ENCODE results near the gene HS3ST3A1.

HS3ST3A1 gene

DNA sequence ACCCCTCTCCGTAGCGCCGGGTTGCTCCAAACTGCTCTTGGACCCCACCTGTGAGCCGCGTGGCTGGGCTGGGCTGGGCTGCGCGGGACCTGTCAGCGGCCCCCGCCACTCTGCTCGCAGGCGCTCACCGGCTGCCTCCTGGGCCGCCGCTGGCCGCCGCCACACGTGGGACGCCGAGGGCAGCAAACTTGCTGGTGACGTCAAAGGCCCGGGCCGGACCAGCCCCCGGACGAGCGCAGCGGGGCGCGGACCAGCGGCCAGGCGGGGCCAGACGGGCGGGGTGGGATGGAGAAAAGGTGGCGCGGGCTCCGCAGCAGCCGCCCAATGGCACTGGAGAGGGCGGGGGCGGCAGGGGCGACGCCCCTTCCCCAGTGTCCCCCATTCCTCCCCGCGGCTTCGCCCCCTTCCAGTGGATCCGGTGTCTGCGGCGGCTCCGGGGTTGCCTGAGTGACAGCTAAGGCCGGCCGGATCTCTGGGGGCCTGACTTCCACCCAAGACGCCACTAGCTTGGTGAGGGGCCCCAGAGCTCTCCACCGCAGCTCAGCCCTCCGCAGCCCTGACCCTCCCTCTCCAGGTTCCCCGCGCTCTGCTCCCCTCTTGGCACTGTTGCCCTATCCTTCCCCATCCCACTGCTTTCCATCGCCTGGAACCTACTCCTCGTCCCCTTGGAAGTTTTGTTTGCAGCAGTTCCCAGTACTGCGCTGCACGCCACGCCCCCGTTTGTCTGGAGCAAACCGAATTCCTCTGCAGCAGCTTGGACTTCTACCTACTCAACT is at the start of gene HS3ST3A1:
Gene HS3ST3A1 (minus strand): TSS at position 154 of the 776 bp plus-strand sequence. CDS start 800 bp downstream, outside the sequence.
- no peak for DNase-seq

DNA sequence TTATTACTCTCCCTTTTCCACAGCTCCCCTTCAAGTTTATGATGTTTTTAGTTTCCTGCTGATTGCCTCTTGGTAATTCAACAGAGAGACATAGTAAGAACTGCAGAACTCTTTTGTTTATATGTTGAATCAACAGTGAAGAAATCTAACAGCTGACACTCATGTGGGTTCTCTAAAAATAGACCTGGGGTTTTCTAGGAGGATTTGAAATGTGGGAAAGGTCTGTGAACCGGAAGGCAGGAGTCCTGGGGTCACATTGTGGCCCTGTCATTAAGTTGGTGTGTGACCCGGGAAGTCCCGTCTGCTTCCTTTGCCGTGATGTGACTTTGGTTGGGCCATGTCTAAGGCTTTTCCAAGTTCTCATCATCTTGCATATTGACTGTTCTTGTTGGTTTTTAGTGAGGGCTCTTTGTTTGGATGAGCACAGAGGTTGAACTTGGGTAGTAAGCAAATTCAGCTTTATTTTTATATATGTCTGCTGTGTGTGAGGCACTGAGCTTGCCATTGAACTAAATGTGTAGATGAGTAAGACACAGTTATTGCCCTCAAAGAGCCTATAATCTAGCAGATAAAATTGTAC is 48.5 kb upstream of the HS3ST3A1 start:
- DNase-seq, result no peak

GRCh38 chr17:13647543-13648021 is 45.9 kb upstream of the HS3ST3A1 start:
- DNase-seq, result no peak

GRCh38 chr17:13646969-13647542 is 45.3 kb upstream of the HS3ST3A1 start:
- DNase-seq, result no peak

DNA sequence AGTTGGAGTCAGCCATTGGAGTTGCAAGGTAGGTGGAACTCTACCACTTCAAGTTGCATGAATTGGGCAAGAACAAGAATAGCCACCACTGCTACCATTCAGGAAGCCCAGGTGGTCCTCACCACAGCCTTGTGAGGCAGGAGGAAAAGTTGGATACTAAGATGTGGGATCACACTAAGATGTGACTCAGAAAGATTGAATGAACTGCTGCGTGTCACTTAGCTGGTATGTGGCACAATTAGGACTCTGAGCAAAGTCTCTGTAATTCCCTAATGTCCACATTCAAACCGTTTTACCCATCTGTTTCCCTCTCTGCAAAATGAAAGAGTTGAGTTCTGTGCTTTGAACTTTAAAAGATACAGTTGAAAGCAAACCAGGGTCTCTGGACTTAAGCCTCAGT is 44.7 kb upstream of the HS3ST3A1 start:
- DNase-seq, result no peak

DNA sequence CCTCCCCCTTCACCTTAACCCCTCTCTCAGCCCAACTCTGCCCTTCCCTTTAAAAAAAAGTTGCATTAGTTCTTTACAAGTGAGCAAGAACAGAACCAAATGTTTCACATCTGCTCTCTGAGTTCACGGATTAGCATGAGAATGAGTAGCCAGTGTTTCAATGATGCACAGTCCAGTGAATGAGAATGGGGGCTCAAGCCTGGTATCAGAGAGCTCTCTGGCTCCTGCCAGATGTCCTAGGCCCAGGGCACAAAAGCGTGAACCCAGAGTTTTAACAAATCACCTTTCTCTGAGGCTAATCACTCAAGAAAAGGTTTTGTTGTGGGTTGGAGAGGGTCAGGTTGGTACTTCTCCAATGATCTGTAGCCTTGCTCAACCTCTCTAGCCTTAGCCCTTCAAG is 41.5 kb upstream of the HS3ST3A1 start:
- DNase-seq, result no peak

GRCh38 chr17:13642188-13642587 is 40.5 kb upstream of the HS3ST3A1 start:
- no peak for DNase-seq

DNA sequence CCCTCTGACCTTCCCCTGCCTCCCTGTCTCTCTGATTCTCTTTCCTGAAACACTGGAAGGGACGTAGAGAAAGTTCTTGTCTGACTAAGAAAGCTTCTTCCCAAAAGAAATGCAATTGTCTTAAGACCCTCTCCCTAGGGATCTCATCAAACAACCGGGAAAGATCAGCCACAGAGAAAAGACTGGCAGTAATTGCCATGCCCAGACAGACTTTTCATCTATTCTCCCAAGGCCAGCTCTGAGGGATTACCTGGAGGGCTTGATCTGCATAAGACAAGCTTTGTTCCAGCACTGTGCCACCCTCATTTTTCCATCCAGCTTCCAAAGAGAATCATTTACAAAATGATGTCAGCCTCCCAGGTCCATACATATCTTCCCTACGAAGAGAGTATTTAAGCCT is 38.8 kb upstream of the HS3ST3A1 start:
- no peak for DNase-seq

GRCh38 chr17:13638855-13639458 is 37.2 kb upstream of the HS3ST3A1 start:
- DNase-seq, result no peak

GRCh38 chr17:13636951-13637350 is 35.2 kb upstream of the HS3ST3A1 start:
- no peak for DNase-seq

DNA sequence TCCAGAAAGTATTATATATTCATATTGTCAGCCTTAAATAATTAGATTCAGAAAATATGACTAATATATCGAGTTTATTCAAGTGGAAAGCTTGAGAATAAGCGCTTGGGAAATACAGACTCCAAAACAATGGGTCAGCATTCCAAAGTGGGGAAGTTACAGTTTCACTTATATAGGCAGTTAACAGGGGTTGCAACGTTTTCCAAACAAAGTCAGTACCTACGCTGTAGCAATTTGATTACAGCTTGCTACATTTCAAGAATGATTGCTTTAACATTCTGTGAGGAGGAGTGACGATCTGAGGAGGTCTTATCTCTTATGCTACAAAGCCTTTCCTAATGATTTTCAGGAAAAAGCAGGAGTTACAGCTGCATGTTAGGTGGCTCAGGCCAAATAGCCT is 34.2 kb upstream of the HS3ST3A1 start:
- DNase-seq, result no peak

DNA sequence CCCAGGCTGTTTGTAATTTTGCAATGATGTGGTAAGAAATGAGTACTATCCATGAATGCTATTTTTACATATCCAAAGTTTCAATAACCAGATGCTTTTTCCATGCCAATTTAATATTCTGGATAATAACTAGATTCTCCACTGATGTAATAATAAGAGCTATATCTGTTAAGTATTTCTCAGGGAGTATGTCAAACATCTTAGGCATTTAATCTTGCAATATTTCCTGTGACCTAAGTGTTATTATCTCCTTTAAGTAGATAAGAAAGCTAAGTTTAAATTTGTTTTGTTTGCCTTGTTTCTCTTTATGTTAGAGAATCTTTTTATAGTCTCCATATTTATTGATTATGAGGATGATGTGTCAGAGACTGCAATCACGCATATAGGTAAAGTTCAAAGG is 32.3 kb upstream of the HS3ST3A1 start:
- no peak for DNase-seq

DNA sequence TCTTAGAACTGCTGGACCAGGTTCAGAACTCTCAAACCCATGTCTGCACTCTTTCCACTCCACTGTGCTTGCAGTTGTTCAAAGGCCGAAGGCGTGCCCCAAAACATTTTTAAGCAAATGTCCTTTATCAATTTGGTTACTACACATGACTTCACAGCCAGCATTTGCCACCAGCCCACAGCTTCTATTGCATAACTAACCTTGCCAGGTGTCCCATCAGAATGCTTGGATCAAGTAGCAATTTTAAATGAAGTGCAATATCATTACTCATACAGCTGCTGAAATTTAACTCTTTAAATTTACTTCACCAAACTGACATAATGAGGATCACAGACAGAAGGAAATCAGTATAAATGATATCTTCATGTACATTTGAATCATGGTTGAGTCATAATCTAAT is 29.8 kb upstream of the HS3ST3A1 start:
- no peak for DNase-seq

DNA sequence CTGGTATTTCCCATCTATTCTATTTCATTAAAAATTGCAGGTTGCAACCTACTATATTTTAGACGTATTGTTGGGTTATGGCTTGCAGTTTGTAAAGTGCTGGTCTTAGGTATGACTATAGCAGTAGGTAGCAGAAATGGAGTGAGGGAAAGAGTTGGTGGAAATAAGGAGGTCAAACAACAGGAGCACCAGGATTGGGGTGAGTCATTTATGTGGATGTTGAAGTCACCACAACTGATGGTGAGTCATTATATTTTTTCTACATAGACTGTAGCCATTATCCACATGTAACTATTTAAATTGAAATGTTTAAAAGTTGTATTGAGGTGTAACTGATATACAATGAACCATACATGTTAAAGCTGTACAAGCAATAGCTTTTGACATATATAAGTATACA is 25.0 kb upstream of the HS3ST3A1 start:
- DNase-seq, result no peak

- no peak for DNase-seq
Measured at GRCh38 chr17:13619462-13619861, 17.7 kb upstream of the HS3ST3A1 start.

- DNase-seq, result no peak
Measured at GRCh38 chr17:13616031-13616430, 14.3 kb upstream of the HS3ST3A1 start.

- DNase-seq, result no peak
Measured at GRCh38 chr17:13609941-13610340, 8.2 kb upstream of the HS3ST3A1 start.

DNA sequence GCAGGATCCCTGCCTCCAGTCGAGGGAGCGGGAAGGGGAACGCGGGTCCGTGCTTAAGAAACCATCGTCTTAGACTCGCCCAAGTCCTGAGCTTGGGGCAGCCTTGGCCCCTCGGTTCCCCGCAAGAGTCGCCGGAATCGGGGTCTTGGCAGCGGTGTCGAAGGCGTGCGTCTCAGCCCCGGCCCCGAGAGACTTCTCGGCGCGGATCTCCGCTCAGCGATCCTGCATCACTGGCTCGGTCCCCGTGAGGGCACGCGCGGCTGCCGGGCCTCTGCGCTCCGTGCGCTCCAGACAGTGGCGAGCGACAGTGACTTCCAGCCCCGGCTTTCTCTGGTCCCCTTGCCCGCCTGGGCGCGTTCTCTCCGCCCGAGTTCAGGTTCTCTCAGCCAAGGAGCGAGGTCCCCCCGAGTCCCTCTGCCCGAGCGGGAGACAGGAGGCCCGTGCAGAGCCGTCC is 380 bp downstream of the HS3ST3A1 start:
- no peak for DNase-seq

DNA sequence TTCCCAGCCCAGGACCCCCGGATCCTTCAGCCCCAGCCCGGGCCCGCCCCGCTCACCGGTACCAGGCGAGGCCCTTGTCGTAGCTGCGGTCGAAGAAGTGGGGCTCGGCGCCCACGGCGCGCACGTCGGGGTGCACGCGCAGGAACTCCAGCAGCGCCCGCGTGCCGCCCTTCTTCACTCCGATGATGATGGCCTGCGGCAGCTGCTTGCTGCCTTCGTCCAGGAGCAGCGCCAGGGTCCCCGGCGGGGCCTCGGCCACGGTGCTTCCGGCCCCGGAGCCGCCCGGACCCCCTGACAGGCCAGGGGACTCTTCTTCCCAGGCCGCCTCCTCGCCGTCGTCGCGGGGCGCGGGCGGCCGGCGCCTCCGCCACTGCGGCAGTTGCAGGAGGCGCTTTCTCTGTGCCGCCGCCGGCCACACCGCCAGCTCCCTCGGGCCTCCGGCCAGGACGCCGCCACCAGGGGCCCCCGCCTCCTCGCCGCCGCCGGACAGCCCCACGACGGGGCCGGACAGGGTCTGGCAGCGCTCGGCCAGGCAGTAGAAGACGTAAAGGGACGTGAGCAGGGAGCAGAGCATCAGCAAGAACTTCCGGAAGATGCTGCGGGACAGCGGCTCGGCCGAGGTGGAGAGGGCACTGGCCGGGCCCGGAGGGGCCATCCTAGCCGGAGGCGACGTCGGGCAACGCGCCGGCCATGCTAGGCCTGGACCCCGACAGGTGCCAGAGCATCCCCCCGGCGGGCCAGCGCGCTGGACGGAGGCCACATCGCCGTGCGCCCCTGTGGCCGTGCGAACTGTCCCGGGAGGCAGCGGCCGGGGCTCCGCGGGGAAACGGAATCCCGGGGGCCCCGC is 1.0 kb downstream of the HS3ST3A1 start:
- DNase-seq, result no peak

DNA sequence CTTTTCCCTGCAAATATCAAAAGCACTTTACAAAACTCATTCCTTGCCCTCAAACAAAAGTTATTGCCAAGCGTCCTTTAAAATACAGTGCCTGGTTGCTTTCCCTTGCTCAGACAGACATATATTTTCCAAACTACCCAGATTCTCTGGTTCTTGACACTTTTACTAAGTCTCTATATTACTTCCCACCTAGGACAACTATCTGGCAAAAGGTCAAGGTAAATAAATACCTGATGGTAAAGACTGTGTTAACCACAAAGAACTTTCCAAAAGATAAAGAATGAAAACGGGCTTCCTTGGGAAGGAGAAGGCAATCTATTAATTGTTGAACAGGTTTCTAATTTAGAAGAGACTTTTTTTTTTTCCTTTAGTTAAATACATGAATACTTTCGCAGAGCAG is 1.9 kb downstream of the HS3ST3A1 start:
- no peak for DNase-seq

GRCh38 chr17:13599168-13599577 is 2.6 kb downstream of the HS3ST3A1 start:
- no peak for DNase-seq

GRCh38 chr17:13598353-13599167 is 3.2 kb downstream of the HS3ST3A1 start:
- DNase-seq, result no peak
